ENCODE results near the gene UBC.
A peak's percentile ranks its signal among the peaks of the same experiment; 100 is the strongest.
"Not testable (repeated sequence)": the region's sequence is repeated elsewhere in the genome, so short reads cannot be mapped to it uniquely, and the experiment has no call there.

The UBC gene

DNA sequence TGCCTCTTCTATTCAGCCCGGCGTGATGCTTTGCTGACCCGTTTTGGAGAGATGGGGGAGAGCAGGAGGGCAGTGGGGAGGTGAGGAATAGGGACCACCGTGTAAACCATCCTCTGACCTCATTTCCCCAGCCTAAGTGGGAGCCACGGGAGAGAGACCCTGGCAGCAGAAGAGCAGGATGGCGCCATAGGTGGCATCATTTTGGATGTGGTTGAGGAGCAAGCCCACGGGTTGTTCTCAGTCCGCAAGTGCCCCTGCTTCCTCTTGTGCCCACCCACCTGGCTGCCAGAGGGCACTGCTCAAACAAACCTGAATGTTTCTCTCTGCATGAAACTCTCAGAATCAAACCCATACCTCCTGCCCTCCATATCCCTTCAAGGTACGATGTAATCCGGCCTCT, 10.7 kb upstream of the UBC start:
- FAIRE-seq (no peak), DNase-seq (ENCODE audit: insufficient read length, low spot score) (no peak)
- TF ChIP-seq TAF1 (IDR thresholded peaks at IDR 0.05; ENCODE audit: low read depth, low read length) (no peak), POLR2A (IDR thresholded peaks at IDR 0.05; ENCODE audit: low read depth, low read length) (no peak), POLR2AphosphoS5 (IDR thresholded peaks at IDR 0.05; ENCODE audit: low read depth, low read length) (no peak), PAX5 (IDR thresholded peaks at IDR 0.05; ENCODE audit: insufficient read depth, low read length, severe bottlenecking) (no peak), POU2F2 (IDR thresholded peaks at IDR 0.05; ENCODE audit: low read depth, low read length) (no peak), SPI1 (IDR thresholded peaks at IDR 0.05; ENCODE audit: low read depth, low read length) (no peak)

DNA sequence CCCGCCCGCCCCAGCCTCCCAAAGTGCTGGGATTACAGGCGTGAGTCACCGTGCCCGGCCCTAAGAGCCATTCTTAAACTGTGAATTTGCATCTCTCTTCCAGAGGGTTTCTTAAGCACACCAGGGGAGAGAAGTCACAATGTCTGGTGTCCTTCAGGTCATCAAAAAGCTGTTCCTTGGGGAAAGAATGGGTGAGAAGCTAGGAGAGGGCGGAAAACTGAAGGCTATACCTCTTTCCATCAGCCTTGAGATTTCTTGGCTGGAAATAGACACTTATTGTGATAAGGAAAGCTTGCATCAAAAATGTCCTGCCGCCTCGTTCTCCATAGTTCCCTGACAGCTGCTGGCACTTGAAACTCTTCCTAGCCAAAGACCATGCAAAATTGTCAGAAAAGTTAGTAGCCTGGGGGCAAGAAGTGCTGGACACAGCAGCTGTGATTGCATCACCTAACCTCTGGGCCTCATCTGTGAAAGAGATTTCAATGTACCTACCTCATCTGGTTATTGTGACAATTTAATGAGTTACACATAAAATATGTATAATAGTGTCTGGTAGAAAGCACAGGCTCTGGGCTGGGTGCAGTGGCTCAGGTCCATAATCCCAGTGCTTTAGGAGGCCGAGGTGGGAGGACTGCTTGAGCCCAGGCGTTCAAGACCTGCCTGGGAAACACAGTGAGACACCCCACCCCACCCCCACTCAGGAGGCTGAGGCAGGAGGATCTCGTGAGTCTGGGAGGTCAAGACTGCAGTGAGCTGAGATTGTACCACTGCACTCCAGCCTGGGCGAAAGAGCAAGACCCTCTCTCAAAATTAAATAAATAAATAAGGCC, 9.7 kb upstream of the UBC start:
- TF ChIP-seq POLR2A (IDR thresholded peaks at IDR 0.05; ENCODE audit: low read depth, low read length) (no peak), TAF1 (IDR thresholded peaks at IDR 0.05; ENCODE audit: low read depth, low read length) (no peak), POLR2AphosphoS5 (IDR thresholded peaks at IDR 0.05; ENCODE audit: low read depth, low read length) (no peak), POU2F2 (IDR thresholded peaks at IDR 0.05; ENCODE audit: low read depth, low read length) (no peak), SPI1 (IDR thresholded peaks at IDR 0.05; ENCODE audit: low read depth, low read length) (no peak), PAX5 (IDR thresholded peaks at IDR 0.05; ENCODE audit: insufficient read depth, low read length, severe bottlenecking) (no peak)
- DNase-seq (ENCODE audit: insufficient read length, low spot score) (no peak), FAIRE-seq (no peak)

DNA sequence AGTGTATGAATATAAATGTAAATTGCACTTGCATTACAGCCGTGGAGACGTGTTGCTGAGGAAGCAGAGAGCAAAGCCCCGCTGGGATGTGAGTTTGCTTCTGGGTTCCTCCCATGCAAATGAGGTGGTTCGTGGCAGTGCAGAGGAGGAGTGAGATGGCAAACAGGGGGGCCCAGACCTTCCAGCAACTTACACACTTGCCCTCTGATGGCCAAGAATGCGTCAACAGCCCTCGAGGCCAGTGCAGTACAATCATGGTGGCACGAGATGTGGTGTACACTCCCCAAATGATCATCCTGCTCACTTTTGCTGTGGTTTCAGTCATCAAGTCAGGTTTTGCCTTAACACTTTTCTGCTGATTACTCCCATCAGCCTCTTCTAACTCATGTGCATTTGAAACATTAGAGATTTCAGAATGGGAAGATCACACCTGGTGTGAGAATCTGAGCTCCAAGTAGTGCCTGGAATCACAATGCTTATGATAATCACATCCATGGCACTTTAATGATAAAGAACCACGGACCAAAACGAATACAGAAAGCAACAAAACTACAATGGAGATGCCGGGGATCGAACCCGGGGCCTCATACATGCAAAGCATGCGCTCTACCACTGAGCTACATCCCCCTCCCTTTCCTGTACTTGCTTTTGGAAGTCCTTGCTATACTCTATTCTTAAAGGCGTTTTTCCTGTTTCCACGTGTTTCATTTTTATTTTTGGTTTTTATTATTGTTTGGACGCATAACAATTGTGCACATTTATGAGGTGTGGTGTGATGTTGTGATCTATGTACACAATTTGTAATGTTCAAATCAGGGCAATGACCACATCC, 7.0 kb upstream of the UBC start:
- DNase-seq (ENCODE audit: insufficient read length, low spot score) (no peak), FAIRE-seq (peak; percentile 91)
- peak; percentile 63 for TF ChIP-seq SPI1 (IDR thresholded peaks at IDR 0.05; ENCODE audit: low read depth, low read length)
- TF ChIP-seq PAX5 (IDR thresholded peaks at IDR 0.05; ENCODE audit: insufficient read depth, low read length, severe bottlenecking): no peak
- TF ChIP-seq POLR2A (IDR thresholded peaks at IDR 0.05; ENCODE audit: low read depth, low read length): peak; percentile 78
- peak; percentile 80 for TF ChIP-seq POLR2AphosphoS5 (IDR thresholded peaks at IDR 0.05; ENCODE audit: low read depth, low read length)
- peak; percentile 76; the same call in 1 of the 2 replicates for TF ChIP-seq TAF1 (IDR thresholded peaks at IDR 0.05; ENCODE audit: low read depth, low read length)
- TF ChIP-seq POU2F2 (IDR thresholded peaks at IDR 0.05; ENCODE audit: low read depth, low read length): peak; percentile 100

DNA sequence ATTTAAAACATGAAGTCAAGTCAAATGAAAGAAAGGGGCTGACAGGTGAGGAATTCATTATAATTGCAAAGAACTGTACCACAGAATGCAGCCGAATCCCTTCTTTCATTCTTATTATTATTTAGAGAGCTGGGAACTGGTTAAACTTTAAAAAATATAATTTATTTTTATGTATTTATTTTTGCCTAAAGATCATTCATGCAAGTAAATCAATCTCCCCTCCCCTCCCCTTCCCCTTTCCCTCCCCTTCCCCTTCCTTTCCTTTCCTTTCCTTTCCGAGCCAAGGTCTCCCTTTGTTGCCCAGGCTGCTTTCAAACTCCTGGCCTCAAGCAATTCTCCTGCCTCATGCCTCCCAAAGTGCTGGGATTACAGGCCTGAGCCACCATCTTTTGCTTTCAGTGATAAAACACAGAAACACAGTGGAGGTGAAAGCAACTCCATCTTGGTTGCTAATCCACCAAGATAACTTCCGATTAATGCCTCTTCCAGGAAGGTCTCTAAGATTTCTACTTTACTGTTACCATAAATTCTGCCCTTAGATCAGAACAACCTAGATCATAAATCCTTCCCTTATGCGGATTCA, 6.0 kb upstream of the UBC start:
- no peak for FAIRE-seq

GRCh38 chr12:124919521-124920352, 5.3 kb upstream of the UBC start:
- no peak for DNase-seq (ENCODE audit: insufficient read length, low spot score)
- TF ChIP-seq TAF1 (IDR thresholded peaks at IDR 0.05; ENCODE audit: low read depth, low read length) (no peak), POLR2AphosphoS5 (IDR thresholded peaks at IDR 0.05; ENCODE audit: low read depth, low read length) (peak; percentile 19; the same call in 1 of the 2 replicates), POU2F2 (IDR thresholded peaks at IDR 0.05; ENCODE audit: low read depth, low read length) (no peak; the same call in 1 of the 2 replicates), POLR2A (IDR thresholded peaks at IDR 0.05; ENCODE audit: low read depth, low read length) (peak; percentile 40; the same call in 1 of the 2 replicates), PAX5 (IDR thresholded peaks at IDR 0.05; ENCODE audit: insufficient read depth, low read length, severe bottlenecking) (no peak), SPI1 (IDR thresholded peaks at IDR 0.05; ENCODE audit: low read depth, low read length) (no peak)
- no peak for FAIRE-seq

More for the DNA sequence above, 6.0 kb upstream of the UBC start:
- no peak for TF ChIP-seq PAX5 (IDR thresholded peaks at IDR 0.05; ENCODE audit: insufficient read depth, low read length, severe bottlenecking)
- no peak for DNase-seq (ENCODE audit: insufficient read length, low spot score)

DNA sequence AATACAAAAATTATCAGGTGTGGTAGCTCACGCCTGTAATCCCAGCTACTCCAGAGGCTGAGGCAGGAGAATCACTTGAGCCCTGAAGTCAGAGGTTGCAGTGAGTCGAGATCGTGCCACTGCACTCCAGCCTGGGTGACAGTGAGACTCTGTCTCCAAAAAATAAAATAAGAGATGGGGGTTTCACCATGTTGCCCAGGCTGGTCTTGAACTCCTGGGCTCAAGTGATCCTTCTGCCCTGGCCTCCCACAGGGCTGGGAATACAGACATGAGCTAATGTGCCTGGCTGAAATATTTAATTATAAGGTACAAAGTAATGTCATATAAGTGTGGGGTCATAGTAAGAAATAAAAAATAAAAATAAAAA, 4.2 kb upstream of the UBC start:
- not testable (repeated sequence) for FAIRE-seq

GRCh38 chr12:124917841-124918621, 3.6 kb upstream of the UBC start:
- FAIRE-seq: no peak
- TF ChIP-seq POLR2A (IDR thresholded peaks at IDR 0.05; ENCODE audit: low read depth, low read length) (no peak; the same call in 1 of the 2 replicates), PAX5 (IDR thresholded peaks at IDR 0.05; ENCODE audit: insufficient read depth, low read length, severe bottlenecking) (no peak), TAF1 (IDR thresholded peaks at IDR 0.05; ENCODE audit: low read depth, low read length) (no peak), SPI1 (IDR thresholded peaks at IDR 0.05; ENCODE audit: low read depth, low read length) (no peak), POLR2AphosphoS5 (IDR thresholded peaks at IDR 0.05; ENCODE audit: low read depth, low read length) (no peak), POU2F2 (IDR thresholded peaks at IDR 0.05; ENCODE audit: low read depth, low read length) (no peak)
- no peak for DNase-seq (ENCODE audit: insufficient read length, low spot score)

More for the DNA sequence above, 4.2 kb upstream of the UBC start:
- not testable (repeated sequence) for DNase-seq (ENCODE audit: insufficient read length, low spot score)

DNA sequence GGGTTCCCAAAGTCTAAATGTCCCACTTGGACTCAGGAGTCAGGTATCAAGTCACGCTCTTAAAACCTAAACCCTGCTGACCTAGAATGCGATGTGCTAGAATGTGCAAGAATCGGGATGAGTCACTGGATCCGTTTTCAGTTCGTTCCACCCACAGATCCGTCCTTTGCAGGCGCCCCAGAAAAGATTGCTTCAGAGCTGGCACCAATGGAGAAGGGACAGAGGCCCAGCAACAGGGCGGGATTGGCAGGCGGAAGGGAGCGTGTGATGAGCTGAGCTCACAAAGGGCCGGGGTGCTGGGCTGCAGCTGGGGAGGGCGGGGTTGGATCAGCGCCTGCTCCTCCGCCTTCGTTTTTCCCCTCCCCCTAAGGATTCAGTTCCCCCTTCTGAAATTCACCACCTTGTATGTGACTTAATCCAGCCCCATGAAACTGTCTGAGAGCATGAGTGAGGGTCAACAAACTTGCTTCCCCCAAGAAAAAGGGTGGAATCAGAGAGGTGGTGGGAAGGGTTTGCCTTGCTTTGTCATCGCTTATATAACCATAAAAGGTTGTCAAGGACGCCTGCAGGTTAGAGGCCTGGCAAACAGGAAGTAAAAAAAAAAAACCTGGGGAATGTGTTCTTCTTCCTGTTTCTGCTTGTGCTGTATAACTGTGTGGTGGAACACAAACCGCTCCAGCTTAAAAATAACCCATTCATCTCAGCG, 2.8 kb upstream of the UBC start:
- DNase-seq (ENCODE audit: insufficient read length, low spot score) (no peak), FAIRE-seq (peak; percentile 50)
- TF ChIP-seq POLR2A (IDR thresholded peaks at IDR 0.05; ENCODE audit: low read depth, low read length) (peak; percentile 80; the same call in 1 of the 2 replicates), TAF1 (IDR thresholded peaks at IDR 0.05; ENCODE audit: low read depth, low read length) (peak; percentile 68), SPI1 (IDR thresholded peaks at IDR 0.05; ENCODE audit: low read depth, low read length) (peak; percentile 94), POLR2AphosphoS5 (IDR thresholded peaks at IDR 0.05; ENCODE audit: low read depth, low read length) (peak; percentile 87), PAX5 (IDR thresholded peaks at IDR 0.05; ENCODE audit: insufficient read depth, low read length, severe bottlenecking) (no peak), POU2F2 (IDR thresholded peaks at IDR 0.05; ENCODE audit: low read depth, low read length) (peak; percentile 70)

Measured in GM12891 (cell line).